ENCODE data around the gene GLDN.

GLDN gene

GRCh38 chr15:51323749-51324148, 17.7 kb upstream of the GLDN start:
- DNase-seq = no peak

GRCh38 chr15:51325167-51325566, 16.3 kb upstream of the GLDN start:
- DNase-seq = no peak

- no peak for DNase-seq
Measured at GRCh38 chr15:51327081-51327480, 14.4 kb upstream of the GLDN start.

GRCh38 chr15:51328926-51329325, 12.5 kb upstream of the GLDN start:
- no peak for DNase-seq

GRCh38 chr15:51331141-51331540, 10.3 kb upstream of the GLDN start:
- DNase-seq = no peak

- no peak for DNase-seq
Measured at GRCh38 chr15:51332206-51333147, 9.0 kb upstream of the GLDN start.

- DNase-seq = no peak
Measured at GRCh38 chr15:51333571-51333970, 7.9 kb upstream of the GLDN start.

- DNase-seq = no peak
Measured at GRCh38 chr15:51334011-51334451, 7.4 kb upstream of the GLDN start.

GRCh38 chr15:51335087-51335486, 6.4 kb upstream of the GLDN start:
- DNase-seq = no peak

- DNase-seq = no peak
Measured at GRCh38 chr15:51335538-51336410, 5.7 kb upstream of the GLDN start.

GRCh38 chr15:51338496-51338895, 3.0 kb upstream of the GLDN start, which contains the start of gene CYP19A1:
CYP19A1 (minus strand) TSS chr15:51338596; CDS start chr15:51242912, 95,684 bp downstream.
- no peak for DNase-seq

- DNase-seq = no peak
Measured at GRCh38 chr15:51342227-51342999, 958 bp downstream of the GLDN start.

GRCh38 chr15:51343466-51343865, 2.0 kb downstream of the GLDN start:
- DNase-seq = no peak

- no peak for DNase-seq
Measured at GRCh38 chr15:51346136-51346535, 4.7 kb downstream of the GLDN start.

GRCh38 chr15:51348688-51349087, 7.2 kb downstream of the GLDN start:
- no peak for DNase-seq

GRCh38 chr15:51349156-51349844, 7.8 kb downstream of the GLDN start:
- DNase-seq = no peak

GRCh38 chr15:51350723-51351122, 9.3 kb downstream of the GLDN start:
- DNase-seq = no peak

- DNase-seq = no peak
Measured at GRCh38 chr15:51353976-51354375, 12.5 kb downstream of the GLDN start.

GRCh38 chr15:51355096-51355495, 13.6 kb downstream of the GLDN start:
- no peak for DNase-seq

- no peak for DNase-seq
Measured at GRCh38 chr15:51356147-51356546, 14.7 kb downstream of the GLDN start.

- no peak for DNase-seq
Measured at GRCh38 chr15:51356983-51357382, 15.5 kb downstream of the GLDN start.

- DNase-seq = no peak
Measured at GRCh38 chr15:51359981-51360380, 18.5 kb downstream of the GLDN start.

All from central memory CD4-positive, alpha-beta T cell (primary cell).